ENCODE measurements around the gene TIGIT. TPM values are rescaled to one million over a fixed set of nuclear protein-coding genes. Genes with fewer than 3 reads are reported as not detected.

Gene TIGIT
- total RNA-seq, 1 donor from 2014 or later = not detected

DNA sequence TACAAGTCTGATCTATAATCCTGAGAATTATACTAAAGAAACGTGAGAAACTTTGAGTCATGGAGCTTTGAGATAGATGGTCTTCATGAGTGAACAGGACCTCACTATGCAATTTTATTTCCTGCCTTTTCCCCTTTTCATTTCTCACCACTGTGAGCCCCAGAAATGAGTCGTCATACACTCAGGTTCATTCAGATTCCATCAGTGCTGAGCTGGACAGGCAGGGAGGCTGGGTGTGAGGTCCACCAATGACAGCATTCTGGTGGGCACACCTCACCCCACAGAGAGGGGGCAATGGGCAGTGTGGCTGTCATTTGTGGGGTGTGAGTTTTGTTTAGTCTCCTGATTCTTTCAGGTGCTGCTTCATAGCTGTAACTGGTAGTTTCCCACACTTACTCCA lies 16.9 kb downstream of the TIGIT start:
- no peak for DNase-seq (ENCODE audit: low read depth in 2 of 2)

DNA sequence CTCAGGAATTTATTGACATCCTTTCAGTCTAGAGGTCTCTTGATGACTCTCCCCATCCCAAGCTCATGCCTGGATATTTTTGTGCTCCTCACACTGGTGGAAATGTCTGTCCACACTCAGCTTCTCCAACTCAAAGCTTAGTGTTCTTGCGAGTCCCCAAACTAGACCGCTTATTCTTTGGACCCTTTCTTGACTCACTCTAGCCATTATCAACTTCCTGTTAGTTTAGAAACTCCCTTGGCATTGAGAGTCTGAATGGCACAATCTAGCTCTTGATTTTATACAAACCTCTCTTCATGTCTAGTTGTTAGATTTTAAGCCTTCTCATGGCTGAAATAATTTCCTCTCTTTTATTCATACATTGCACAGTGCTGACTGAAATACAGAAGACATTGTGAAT lies 19.6 kb downstream of the TIGIT start:
- DNase-seq (ENCODE audit: low read depth in 2 of 2) = no peak

DNA sequence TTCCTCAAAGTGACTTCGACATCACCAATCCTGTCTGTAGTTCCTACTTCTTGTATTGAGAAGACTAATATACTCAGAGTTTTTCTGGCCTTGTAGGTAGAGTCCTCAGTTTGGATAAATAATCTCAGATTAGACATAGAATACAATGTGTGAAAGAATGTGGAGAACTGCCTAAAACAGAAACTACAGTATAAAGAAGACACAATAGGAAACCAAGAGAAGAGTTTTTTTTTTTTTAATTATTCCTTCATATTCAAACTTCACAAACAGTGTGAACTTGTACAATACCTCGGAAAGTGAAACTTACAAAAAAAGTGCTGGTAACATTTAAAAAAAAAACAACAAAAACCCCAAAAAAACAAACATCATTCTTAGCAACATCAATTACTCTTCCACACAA lies 20.5 kb downstream of the TIGIT start:
- DNase-seq (ENCODE audit: low read depth in 2 of 2) = no peak

DNA sequence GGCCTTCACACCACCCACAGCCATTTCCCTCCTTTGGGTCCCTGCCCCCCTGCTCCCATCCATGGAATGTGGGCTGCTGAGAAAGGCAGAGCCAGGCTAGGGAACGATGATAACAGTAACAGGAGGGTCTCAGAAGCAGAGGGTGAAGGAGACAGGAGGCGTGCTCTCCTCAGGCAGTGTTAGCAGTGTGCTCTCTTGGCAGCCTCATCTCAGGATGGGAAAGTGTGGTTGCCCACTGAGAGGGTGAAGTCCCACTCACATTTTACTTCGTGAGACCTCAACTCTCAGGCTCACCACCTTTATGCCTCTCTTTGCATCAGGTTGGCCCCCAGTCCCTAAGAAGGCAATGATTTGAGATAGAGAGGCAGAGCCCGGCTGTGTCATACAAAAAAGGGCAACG lies 24.5 kb downstream of the TIGIT start:
- DNase-seq (ENCODE audit: low read depth in 2 of 2) = no peak

DNA sequence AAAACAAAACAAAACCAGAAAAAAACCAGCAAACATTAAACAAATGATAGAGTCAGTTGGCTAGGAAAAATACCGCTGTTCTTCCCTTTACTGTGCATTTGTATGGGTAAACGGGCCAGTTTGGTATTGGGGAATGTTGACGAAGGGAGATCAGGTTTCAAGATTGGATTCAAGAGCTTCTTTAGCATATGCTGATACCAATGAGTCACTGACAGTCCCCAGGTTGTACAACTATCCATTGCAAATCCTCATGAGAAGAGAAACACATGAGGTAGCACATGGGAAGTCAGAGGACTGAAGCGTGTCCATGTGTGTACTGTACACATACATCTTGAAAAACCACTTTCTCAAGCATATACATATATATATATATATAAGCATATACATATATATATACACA lies 25.6 kb downstream of the TIGIT start:
- DNase-seq (ENCODE audit: low read depth in 2 of 2) = peak; percentile 8 to 25

DNA sequence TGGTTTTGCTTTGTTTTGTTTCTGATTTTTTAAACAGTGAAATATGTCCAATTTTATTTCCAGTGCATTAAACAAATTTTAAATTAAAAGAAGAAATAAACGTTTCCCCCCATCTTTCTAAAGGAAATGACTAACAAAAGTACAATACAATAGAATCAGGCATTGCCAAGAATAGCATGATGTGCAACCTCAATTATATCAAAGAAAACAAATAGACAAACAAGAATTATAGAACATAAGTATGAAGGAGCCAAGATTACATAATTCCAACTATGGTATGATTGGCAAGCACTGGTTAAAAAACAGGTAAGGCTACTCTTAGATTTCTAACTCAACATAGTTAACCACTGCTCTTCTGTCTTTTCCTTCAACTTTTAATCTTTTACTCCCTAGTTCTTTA lies 26.4 kb downstream of the TIGIT start:
- DNase-seq (ENCODE audit: low read depth in 2 of 2) = peak; percentile 71 to 78

DNA sequence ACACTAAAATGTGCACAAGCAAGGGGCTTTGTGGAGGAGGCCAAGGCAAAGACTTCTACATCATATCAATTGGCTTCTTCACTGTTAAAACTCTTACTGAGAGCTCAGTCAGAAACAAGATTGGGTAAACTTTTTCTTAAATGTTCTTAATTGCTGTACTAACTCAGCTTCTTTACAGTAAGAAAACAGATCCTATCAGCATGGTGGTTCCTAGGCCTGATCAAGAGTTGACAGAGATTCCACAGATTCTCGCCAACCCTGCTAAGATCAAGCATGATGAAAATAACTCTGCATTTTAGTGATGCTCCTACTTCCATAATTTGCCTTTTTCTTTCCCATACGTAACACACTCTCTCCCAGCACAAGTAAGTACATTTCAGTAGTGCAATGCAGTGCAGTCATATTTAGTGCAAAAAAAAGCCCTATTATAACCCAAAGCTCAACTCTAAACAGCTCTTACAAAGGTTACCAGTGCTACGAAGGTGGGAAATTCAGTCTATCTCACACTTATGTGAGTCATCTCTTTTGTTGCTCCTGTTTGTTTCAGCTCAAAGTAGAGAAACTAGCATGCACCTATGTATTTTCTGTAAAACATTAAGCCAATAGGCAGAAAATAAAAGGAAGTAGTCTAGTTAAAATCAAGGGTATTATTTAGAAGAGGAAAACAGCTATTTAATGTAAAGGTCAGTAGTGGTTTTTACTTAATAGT lies 29.9 kb downstream of the TIGIT start:
- no peak for DNase-seq (ENCODE audit: low read depth in 2 of 2)

DNA sequence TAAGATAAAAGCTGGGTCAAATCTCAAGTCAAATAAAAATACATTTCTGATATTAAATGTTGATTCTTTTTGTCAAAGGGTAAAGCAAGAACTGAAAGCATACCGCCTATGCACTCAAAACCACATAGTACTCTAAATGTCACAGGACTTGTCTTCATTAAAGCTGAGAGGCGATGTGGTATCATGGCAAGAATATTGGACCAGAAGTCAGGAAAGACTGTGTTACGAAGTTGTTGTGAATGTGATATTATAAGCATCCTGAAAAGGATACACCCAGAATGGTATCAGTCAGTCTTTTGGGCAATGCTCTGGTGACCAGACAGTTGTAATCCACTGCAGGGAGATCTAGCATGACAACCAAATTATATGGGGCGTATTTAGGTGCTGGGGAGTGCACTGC lies 33.8 kb downstream of the TIGIT start:
- DNase-seq (ENCODE audit: low read depth in 2 of 2) = no peak

DNA sequence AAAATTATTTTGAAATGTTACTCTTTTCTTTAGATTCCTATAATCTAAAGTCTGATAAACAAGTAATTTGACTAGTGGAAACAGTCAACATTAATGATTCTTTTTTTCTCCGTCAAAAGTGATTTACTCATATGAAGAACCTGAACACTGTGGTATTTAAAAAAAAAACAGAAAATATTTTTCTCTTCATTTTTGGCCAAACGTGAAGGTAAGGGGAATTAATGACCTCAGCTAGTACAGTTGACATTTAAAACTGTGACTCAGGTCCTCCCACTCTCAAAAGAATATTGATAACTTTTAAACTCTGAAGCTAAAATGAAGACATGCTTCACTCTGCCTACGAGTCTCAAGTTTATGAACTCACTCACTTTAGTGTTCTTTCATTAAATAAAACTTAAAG lies 34.5 kb downstream of the TIGIT start:
- no peak for DNase-seq (ENCODE audit: low read depth in 2 of 2)

DNA sequence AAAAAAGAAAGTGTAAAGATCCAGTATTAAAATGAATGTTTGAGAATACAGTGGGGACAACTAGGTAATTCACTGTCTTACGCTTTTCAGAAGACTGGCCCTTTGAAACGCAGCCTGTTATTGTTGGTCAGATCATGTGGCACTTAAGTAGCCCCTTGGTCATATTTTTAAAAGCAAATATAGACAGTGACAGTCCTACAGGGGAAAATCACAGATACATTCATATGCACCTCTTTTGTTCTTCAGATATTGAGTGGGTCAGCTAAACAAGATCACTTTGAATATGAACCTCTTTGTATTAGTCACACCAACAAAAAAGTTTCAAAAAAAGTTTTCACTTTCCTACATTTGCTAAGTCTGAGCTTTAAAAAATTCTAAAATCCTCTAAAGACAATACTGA lies 36.0 kb downstream of the TIGIT start:
- no peak for DNase-seq (ENCODE audit: low read depth in 2 of 2)

DNA sequence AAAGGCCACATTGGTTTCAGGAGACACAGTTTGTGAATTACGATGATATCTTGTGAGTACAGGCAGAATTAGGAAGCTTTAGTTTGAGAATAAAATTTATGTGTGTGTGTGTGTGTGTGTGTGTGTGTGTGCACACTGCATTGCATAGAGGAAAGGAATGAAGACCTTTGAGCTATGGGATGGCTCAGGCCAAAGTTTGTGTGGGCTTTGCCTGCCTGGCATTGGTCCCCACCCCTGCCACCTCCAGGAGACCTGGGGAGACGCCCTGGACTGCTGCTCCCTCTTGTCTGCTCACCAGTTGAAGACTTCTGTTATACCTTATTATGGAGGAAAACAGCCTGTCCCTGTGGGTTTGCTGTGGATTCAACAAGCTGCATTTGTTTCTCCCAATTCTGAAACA lies 37.2 kb downstream of the TIGIT start:
- DNase-seq (ENCODE audit: low read depth in 2 of 2) = no peak

DNA sequence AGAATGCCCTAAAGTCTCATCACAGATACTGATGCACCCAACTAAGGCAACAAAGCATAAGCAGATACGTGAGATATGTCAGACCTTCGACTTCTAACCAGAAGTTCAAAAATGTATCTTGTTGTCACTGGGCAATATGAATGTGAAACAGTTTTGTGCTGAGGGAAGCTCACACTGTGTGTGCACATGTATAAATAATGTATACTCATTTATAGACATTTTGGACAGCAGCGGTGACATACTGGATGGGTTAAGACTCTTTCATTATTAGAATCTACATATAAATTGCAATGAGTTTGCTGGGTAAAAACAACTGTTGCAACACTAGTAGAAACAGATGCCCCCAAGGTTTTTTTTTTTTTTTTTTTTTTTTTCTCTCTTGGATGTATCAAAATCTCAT lies 37.9 kb downstream of the TIGIT start:
- no peak for DNase-seq (ENCODE audit: low read depth in 2 of 2)

DNA sequence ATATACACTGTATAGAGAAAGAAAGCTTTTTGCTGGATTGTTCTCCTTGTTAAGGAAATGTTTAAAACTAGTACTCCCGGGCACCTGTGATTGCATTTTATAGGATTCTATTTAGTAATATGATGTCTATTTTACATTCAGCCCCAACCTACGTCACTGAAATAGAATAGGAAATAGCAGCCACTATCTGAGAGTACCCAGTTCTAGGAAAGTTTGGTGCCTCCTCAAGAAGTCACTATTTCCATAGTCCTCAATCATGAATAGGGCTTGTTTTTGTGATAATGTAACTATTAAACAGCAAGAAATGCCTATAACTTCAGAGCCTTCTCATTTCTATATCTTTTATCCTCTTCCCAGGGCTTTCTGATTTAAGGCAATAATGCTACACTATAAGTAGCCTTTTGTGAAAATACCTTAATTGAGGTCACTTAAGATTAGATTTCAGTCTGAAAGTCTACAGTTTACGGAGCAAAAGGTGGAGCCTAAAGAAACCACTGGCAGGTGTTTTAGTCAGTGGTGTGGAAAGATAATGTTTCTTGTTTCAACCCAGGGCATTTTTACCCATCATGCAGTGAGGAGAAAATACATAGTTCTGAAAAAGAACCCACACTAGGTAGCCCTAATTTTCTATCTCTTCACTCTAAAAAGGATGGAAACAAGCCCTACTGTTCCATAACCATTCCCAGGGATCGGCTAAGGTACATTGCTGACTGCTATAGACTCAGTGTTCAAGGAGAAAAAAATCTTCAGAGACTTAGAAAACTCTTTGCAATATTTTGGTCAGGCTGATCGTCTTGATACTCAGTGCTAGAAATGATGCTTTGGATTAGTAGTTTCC lies 38.7 kb downstream of the TIGIT start:
- no peak for DNase-seq (ENCODE audit: low read depth in 2 of 2)

DNA sequence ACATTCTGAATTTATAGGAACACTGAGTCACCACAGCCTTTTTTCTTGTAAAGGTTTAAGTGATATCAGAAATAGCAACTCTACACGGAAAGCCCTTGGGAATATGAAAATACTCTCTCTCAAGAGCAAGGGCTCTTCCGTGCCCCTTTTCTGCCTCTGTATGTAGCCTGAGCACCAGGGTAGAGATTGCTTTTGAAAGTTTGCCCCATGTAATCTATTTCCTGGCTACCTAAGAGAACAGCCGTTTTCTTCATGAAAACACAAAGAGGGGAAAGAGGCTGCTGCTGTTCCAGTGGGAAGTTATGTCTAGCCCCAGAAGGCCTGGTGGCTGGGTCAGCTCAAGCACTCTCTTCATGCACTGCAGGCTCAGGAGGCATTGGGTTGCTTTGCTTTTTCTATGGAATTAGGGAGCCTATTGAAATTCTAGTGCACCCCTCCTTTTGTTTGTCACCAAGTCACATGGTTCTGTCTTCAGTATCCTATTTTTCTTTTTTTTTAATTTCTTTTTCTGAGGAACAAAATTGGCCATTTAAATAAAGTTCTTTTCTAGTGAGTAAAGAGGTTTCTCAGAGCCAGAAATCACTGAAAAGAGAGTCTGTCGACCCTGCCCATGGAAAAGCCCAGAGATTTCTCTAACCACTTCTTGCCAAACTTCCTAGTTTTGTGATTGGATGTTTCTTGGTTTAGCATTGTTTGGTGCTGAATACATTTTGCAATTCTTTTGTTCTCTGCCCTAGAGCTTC lies 39.5 kb downstream of the TIGIT start:
- DNase-seq (ENCODE audit: low read depth in 2 of 2) = no peak

DNA sequence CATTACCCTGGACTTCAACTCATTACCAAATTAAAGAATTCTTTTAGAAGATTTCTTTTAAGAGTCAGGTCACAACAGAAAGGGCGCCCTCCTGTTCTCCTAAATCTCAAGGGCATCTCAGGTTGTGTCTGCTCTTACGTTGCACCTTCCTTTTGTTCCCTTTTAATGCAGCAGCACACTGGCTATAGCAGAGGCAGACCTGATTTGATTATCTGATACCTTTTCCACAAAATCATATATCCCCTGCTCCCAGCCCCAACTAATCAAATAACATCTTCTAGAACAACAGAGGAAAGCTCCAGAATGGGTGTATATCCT lies 40.1 kb downstream of the TIGIT start:
- DNase-seq (ENCODE audit: low read depth in 2 of 2) = no peak

DNA sequence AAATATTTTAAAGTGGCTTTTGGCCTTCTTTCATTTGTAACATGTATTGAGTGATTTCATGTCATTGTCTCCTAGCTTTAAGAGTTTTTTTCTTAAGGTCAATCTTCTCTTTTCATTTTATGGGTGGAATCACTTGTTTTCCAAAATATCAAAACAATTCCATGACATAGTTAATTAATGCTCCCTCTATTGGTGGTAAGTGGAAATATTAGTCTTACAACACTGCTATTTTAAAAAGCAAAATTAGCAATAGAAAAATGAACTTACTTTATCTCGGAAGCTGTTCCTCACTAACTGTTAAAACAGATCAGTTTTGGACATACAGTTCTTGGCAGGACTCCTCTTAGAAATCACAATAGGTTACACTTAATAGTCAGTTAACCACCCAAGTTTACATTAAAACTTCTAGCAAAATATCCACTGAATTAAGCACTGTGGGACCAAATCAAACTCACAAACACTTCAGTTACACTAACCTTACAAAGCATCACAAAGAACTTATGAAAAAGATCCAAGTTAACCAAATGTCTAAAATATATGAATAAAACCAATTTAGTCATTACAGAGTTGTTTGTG lies 42.4 kb downstream of the TIGIT start:
- DNase-seq (ENCODE audit: low read depth in 2 of 2) = peak; percentile 7 to 18

DNA sequence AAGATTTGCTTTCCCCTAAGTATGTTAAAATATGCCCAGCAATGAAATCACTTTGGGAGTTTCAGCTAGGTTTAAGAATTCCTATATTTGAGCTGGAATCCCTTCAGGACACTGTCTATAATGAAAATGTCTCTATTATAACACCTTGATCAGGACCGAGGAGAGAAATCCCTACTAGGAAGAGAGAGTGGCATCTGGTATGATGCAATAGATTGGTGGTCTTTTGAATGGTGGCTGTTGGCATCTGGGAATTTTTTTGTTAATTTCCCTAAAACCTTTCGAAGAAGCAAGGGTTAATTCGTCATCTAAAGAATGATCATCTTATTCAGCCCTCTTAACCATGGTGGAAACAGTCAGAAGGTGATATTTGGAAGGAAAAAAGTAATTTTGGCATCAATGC lies 43.0 kb downstream of the TIGIT start:
- DNase-seq (ENCODE audit: low read depth in 2 of 2) = no peak

DNA sequence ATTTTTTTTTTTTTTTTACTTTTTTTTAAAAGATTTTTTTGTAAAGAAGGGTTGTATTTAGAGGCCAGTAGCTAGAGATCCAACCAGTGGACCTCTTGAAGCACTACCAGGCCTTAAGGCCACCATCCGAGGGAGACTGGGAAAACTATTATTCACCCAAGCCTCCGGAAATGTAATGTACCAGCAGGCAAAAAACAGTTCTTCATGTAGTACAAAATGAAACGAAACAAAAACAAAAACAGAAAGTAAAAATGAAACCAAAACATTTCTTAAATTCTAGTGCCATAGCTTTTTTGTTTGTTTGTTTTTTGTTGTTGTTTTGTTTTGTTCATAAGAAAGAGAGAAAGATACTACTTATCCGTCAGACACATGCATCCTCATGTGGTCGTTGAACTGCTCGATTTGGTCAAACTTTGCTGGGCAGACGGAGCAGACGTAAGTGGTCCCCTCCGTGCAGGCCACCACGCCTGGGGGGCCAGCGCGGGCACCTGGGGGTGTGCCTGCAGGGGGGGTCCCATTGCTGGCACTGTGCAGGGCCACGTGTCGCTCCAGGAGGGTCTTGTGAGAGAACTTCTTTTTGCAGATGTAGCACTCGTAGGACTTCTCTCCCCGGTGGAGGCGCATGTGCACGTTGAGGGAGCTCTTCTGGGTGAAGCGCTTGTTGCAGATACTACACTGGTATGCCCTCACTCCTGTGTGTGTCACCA lies 45.0 kb downstream of the TIGIT start:
- DNase-seq (ENCODE audit: low read depth in 2 of 2) = peak in 1 of 2 donors; percentile 8

DNA sequence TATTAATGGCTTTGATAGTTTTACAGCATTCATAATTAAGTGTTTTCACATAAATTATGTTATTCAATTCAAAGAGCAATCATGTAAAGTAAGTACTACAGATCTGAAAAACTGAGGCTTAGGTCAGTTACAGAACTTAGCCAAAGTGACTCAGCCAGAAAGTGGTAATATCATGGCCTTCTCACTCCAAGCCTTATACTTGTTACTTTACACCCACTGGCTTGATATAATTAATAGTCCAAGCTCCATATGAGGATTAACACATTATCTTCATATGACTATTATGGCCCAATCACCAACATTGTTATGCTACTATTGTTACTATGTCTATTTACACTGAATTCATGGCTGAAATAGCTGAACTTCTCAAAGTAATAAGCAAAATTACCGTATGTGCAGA lies 50.7 kb downstream of the TIGIT start:
- DNase-seq (ENCODE audit: low read depth in 2 of 2) = no peak

DNA sequence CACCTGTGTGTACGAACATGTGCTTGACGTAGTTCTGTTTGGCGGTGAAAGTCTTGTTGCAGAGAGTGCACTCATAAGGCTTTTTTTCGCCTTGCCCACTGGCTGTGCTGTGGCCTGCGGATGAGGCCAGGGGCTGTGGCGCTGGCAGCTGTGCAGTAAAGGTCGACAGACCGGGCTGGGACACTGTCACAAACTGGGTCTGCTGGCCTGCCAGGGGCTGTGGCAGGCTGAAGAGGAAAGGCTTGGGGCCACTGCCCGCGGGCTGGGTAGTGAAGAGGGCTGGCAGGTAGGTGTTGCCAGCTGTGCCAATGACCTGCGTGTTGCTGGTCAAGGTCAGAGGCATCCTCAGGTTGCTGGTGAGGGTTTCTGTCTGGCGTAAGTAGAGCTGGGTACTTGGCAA lies 56.4 kb downstream of the TIGIT start:
- DNase-seq (ENCODE audit: low read depth in 2 of 2) = no peak

DNA sequence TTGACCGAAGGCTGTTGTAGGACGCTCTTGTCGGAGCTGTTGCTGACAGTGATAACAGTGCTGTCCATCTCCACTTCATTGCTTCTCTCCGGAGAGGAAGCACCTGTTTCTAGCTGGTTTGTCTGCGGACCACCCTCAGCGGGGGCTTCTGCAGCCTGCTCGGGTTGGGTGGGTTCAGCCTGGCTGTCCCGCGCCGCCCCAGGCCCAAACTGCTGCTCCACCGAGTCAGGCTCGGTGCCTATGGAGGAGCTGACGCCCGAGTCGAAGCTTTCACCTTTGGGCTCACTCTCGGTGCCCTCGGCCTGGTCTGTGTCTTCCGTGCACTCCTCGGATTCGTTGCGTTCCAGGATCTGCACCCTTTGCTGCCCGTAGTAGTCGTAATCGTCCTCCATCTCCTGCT lies 56.9 kb downstream of the TIGIT start:
- no peak for DNase-seq (ENCODE audit: low read depth in 2 of 2)

All from lung microvascular endothelial cell (primary cell).